ENCODE data around the gene IFI27L2. TPM values are rescaled to one million over a fixed set of nuclear protein-coding genes. Genes with fewer than 3 reads are reported as not detected.
"Not testable (repeated sequence)": the region's sequence is repeated elsewhere in the genome, so short reads cannot be mapped to it uniquely, and the experiment has no call there.

IFI27L2 gene
- total RNA-seq, 2 experiments from 2014 or later, result 76.4 to 77.9 TPM

- DNase-seq (no peak), ATAC-seq (ENCODE audit: low read depth) (no peak)
- Mint-ChIP-seq H3K27me3 (peaks cover 5% of the 10 kb centered on the region), H3K4me3 (no peak overlapping the region), H3K27ac (no peak overlapping the region), H3K9me3 (peaks cover 2% of the 10 kb centered on the region), H3K4me1 (peaks cover 12% of the 10 kb centered on the region), H3K36me3 (no peaks in the 10 kb centered on the region)
- POLR2A ChIA-PET, result no interaction called here
Measured at GRCh38 chr14:94164685-94165431, 35.5 kb upstream of the IFI27L2 start.

GRCh38 chr14:94163796-94164195 lies 34.4 kb upstream of the IFI27L2 start:
- Mint-ChIP-seq H3K9me3 (peaks cover 2% of the 10 kb centered on the region), H3K4me3 (no peak overlapping the region), H3K27ac (no peak overlapping the region), H3K4me1 (peaks cover 14% of the 10 kb centered on the region), H3K36me3 (no peaks in the 10 kb centered on the region), H3K27me3 (no peaks in the 10 kb centered on the region)
- DNase-seq (no peak), ATAC-seq (ENCODE audit: low read depth) (no peak)
- POLR2A ChIA-PET, result no interaction called here

GRCh38 chr14:94162466-94162865 lies 33.1 kb upstream of the IFI27L2 start:
- POLR2A ChIA-PET, result interaction anchor here (1.0 kb wide), 1 partner anchor 12 kb away, joined by 3 read pairs; no protein-coding TSS in a partner anchor
- Mint-ChIP-seq H3K9me3 (peaks cover 2% of the 10 kb centered on the region), H3K4me1 (peaks cover 26% of the 10 kb centered on the region), H3K36me3 (no peaks in the 10 kb centered on the region), H3K27me3 (no peaks in the 10 kb centered on the region), H3K27ac (no peak overlapping the region), H3K4me3 (no peak overlapping the region)
- DNase-seq (no peak), ATAC-seq (ENCODE audit: low read depth) (no peak)

- peaks cover 2% of the 10 kb centered on the region for H3K9me3 Mint-ChIP-seq
- no peak overlapping the region for H3K4me3 Mint-ChIP-seq
- POLR2A ChIA-PET, result interaction anchor here (1.0 kb wide), 1 partner anchor 13 kb away, joined by 3 read pairs; no protein-coding TSS in a partner anchor
- H3K4me1 Mint-ChIP-seq, result peaks cover 26% of the 10 kb centered on the region
- no peaks in the 10 kb centered on the region for H3K36me3 Mint-ChIP-seq
- no peak overlapping the region for H3K27ac Mint-ChIP-seq
- H3K27me3 Mint-ChIP-seq, result peaks cover 3% of the 10 kb centered on the region
- DNase-seq, result no peak
- no peak for ATAC-seq (ENCODE audit: low read depth)
Measured at GRCh38 chr14:94161981-94162380, 32.6 kb upstream of the IFI27L2 start.

GRCh38 chr14:94161058-94161457 lies 31.7 kb upstream of the IFI27L2 start:
- Mint-ChIP-seq H3K27me3 (peaks cover 3% of the 10 kb centered on the region), H3K9me3 (peaks cover 2% of the 10 kb centered on the region), H3K4me1 (peaks cover 26% of the 10 kb centered on the region), H3K36me3 (no peaks in the 10 kb centered on the region), H3K4me3 (no peak overlapping the region), H3K27ac (peak overlapping the region; percentile 59)
- ATAC-seq (ENCODE audit: low read depth) (peak; percentile 23), DNase-seq (no peak)
- POLR2A ChIA-PET, result interaction anchor here (0.8 kb wide), 1 partner anchor 8 kb away, joined by 3 read pairs; no protein-coding TSS in a partner anchor

GRCh38 chr14:94158239-94158883 lies 29.0 kb upstream of the IFI27L2 start:
- H3K27me3 Mint-ChIP-seq, result peaks cover 4% of the 10 kb centered on the region
- H3K4me3 Mint-ChIP-seq, result peak overlapping the region; percentile 47
- H3K4me1 Mint-ChIP-seq, result peaks cover 26% of the 10 kb centered on the region
- DNase-seq (no peak), ATAC-seq (ENCODE audit: low read depth) (peak; percentile 86)
- H3K9me3 Mint-ChIP-seq, result peaks cover 2% of the 10 kb centered on the region
- POLR2A ChIA-PET, result no interaction called here
- no peaks in the 10 kb centered on the region for H3K36me3 Mint-ChIP-seq
- H3K27ac Mint-ChIP-seq, result no peak overlapping the region

- Mint-ChIP-seq H3K4me1 (peaks cover 24% of the 10 kb centered on the region), H3K27ac (no peak overlapping the region), H3K36me3 (no peaks in the 10 kb centered on the region), H3K9me3 (peaks cover 2% of the 10 kb centered on the region), H3K27me3 (peaks cover 10% of the 10 kb centered on the region), H3K4me3 (no peak overlapping the region)
- DNase-seq (no peak), ATAC-seq (ENCODE audit: low read depth) (no peak)
- POLR2A ChIA-PET, result no interaction called here
Measured at GRCh38 chr14:94157197-94157596, 27.8 kb upstream of the IFI27L2 start.

GRCh38 chr14:94156143-94156542 lies 26.7 kb upstream of the IFI27L2 start:
- Mint-ChIP-seq H3K4me1 (peaks cover 17% of the 10 kb centered on the region), H3K27me3 (peaks cover 12% of the 10 kb centered on the region)
- H3K36me3 Mint-ChIP-seq; H3K27ac Mint-ChIP-seq; H3K9me3 Mint-ChIP-seq; DNase-seq; H3K4me3 Mint-ChIP-seq; POLR2A ChIA-PET; ATAC-seq (ENCODE audit: low read depth): not testable (repeated sequence)

- H3K36me3 Mint-ChIP-seq, result no peaks in the 10 kb centered on the region
- no peak for ATAC-seq (ENCODE audit: low read depth)
- POLR2A ChIA-PET, result no interaction called here
- DNase-seq, result no peak
- peaks cover 33% of the 10 kb centered on the region for H3K27me3 Mint-ChIP-seq
- no peak overlapping the region for H3K4me3 Mint-ChIP-seq
- no peaks in the 10 kb centered on the region for H3K9me3 Mint-ChIP-seq
- no peak overlapping the region for H3K27ac Mint-ChIP-seq
- peaks cover 12% of the 10 kb centered on the region for H3K4me1 Mint-ChIP-seq
Measured at GRCh38 chr14:94153750-94154342, 24.4 kb upstream of the IFI27L2 start.

- DNase-seq (no peak), ATAC-seq (ENCODE audit: low read depth) (no peak)
- no peaks in the 10 kb centered on the region for H3K36me3 Mint-ChIP-seq
- no peaks in the 10 kb centered on the region for H3K9me3 Mint-ChIP-seq
- H3K27ac Mint-ChIP-seq, result no peak overlapping the region
- H3K4me3 Mint-ChIP-seq, result no peak overlapping the region
- POLR2A ChIA-PET, result interaction anchor here (0.7 kb wide), 1 partner anchor 8 kb away, joined by 3 read pairs; no protein-coding TSS in a partner anchor
- peaks cover 40% of the 10 kb centered on the region for H3K27me3 Mint-ChIP-seq
- peaks cover 2% of the 10 kb centered on the region for H3K4me1 Mint-ChIP-seq
Measured at GRCh38 chr14:94152676-94153075, 23.3 kb upstream of the IFI27L2 start.

- peaks cover 27% of the 10 kb centered on the region for H3K27me3 Mint-ChIP-seq
Measured at GRCh38 chr14:94145902-94146527, 16.6 kb upstream of the IFI27L2 start.

GRCh38 chr14:94144765-94145164 lies 15.4 kb upstream of the IFI27L2 start:
- ATAC-seq (ENCODE audit: low read depth) (no peak), DNase-seq (no peak)
- Mint-ChIP-seq H3K9me3 (no peaks in the 10 kb centered on the region), H3K27ac (peak overlapping the region; percentile 66), H3K27me3 (peaks cover 15% of the 10 kb centered on the region), H3K4me3 (no peak overlapping the region), H3K4me1 (peaks cover 16% of the 10 kb centered on the region), H3K36me3 (no peaks in the 10 kb centered on the region)
- POLR2A ChIA-PET, result no interaction called here

More at GRCh38 chr14:94145902-94146527, 16.6 kb upstream of the IFI27L2 start:
- Mint-ChIP-seq H3K4me3 (no peak overlapping the region), H3K36me3 (no peaks in the 10 kb centered on the region), H3K9me3 (no peaks in the 10 kb centered on the region), H3K27ac (peak overlapping the region; percentile 59), H3K4me1 (peaks cover 16% of the 10 kb centered on the region)
- POLR2A ChIA-PET, result no interaction called here
- DNase-seq, result no peak
- ATAC-seq (ENCODE audit: low read depth), result peak; percentile 58

- H3K27ac Mint-ChIP-seq, result no peak overlapping the region
- peaks cover 16% of the 10 kb centered on the region for H3K4me1 Mint-ChIP-seq
- peaks cover 6% of the 10 kb centered on the region for H3K27me3 Mint-ChIP-seq
- ATAC-seq (ENCODE audit: low read depth) (no peak), DNase-seq (no peak)
- no peak overlapping the region for H3K4me3 Mint-ChIP-seq
- POLR2A ChIA-PET, result no interaction called here
- H3K9me3 Mint-ChIP-seq, result no peaks in the 10 kb centered on the region
- H3K36me3 Mint-ChIP-seq, result no peaks in the 10 kb centered on the region
Measured at GRCh38 chr14:94143711-94144110, 14.3 kb upstream of the IFI27L2 start.

Measured in activated naive CD8-positive, alpha-beta T cell treated with anti-CD3 and anti-CD28 coated beads, Interleukin-2, amount 10 ng/mL, durations not matched to agents 7 days and 5 days (primary cell).